CD4-positive, alpha-beta T cell treated with Interleukin-17A for 4 hours (primary cell): ENCODE measurements around the gene UBXN6.

Source experiments
- DNase-seq: peaks from one replicate; pipeline ENCODE4 v3.0.0-alpha.2; 2020; ENCODE audit warnings: mixed read lengths

UBXN6 gene

GRCh38 chr19:4493104-4493928 lies 35.7 kb upstream of the UBXN6 start:
- no peak for DNase-seq

- no peak for DNase-seq
These were observed 34.9 kb upstream of the UBXN6 start for GRCh38 chr19:4492337-4493103.

- no peak for DNase-seq
These were observed 33.9 kb upstream of the UBXN6 start for GRCh38 chr19:4491446-4491845.

GRCh38 chr19:4488496-4488895 lies 30.9 kb upstream of the UBXN6 start:
- no peak for DNase-seq

GRCh38 chr19:4487572-4487971 lies 30.0 kb upstream of the UBXN6 start:
- DNase-seq = no peak

- DNase-seq = no peak
These were observed 25.8 kb upstream of the UBXN6 start for GRCh38 chr19:4483385-4483784.

- no peak for DNase-seq
These were observed 25.2 kb upstream of the UBXN6 start for GRCh38 chr19:4482721-4483364.

- DNase-seq = no peak
These were observed 19.6 kb upstream of the UBXN6 start for GRCh38 chr19:4477034-4477801.

GRCh38 chr19:4474514-4475022 lies 17.0 kb upstream of the UBXN6 start:
- no peak for DNase-seq

GRCh38 chr19:4473763-4474513 lies 16.3 kb upstream of the UBXN6 start:
- no peak for DNase-seq

GRCh38 chr19:4473011-4473762 lies 15.6 kb upstream of the UBXN6 start:
- DNase-seq = no peak

- no peak for DNase-seq
These were observed 14.8 kb upstream of the UBXN6 start, which contains the start of gene HDGFL2 for GRCh38 chr19:4472174-4472974. Gene HDGFL2, plus strand, starts transcription at chr19:4472297. Its CDS starts 54 bp downstream, at chr19:4472351.

GRCh38 chr19:4471403-4472173 lies 14.0 kb upstream of the UBXN6 start:
- DNase-seq = peak; percentile 97

GRCh38 chr19:4467835-4468234 lies 10.2 kb upstream of the UBXN6 start:
- no peak for DNase-seq

- no peak for DNase-seq
These were observed 7.4 kb upstream of the UBXN6 start for GRCh38 chr19:4464815-4465581.

- peak; percentile 71 for DNase-seq
These were observed 546 bp downstream of the UBXN6 start for GRCh38 chr19:4456843-4457653.

- no peak for DNase-seq
These were observed 1.1 kb downstream of the UBXN6 start for GRCh38 chr19:4456476-4456842.
